CD14-positive monocyte (primary cell): Measurements from ENCODE around the gene UBAP1L. TPM values are rescaled to one million over a fixed set of nuclear protein-coding genes. Genes with fewer than 3 reads are reported as not detected.

ENCODE experiments used
- DNase-seq, 3 donors: peaks; one replicate each; pipeline ENCODE4 v3.0.0-alpha.2; 2011 to 2022
- H2AFZ ChIP-seq: 2 replicates; pipeline ENCODE4 v1.6.0; 2012; ENCODE audit warnings: mild to moderate bottlenecking, low read depth, low read length, inconsistent platforms; ENCODE audit not compliant: insufficient read depth, poor library complexity, severe bottlenecking
- H3K27ac ChIP-seq, 2 donors: 1 replicate in 1 of 2; 2 replicates in 1 of 2; pipeline ENCODE4 v1.5.1; 2012 to 2013; ENCODE audit warnings: low read length in 2 of 2, control low read depth in 1 of 2, inconsistent platforms in 1 of 2, low read depth in 1 of 2, mild to moderate bottlenecking in 1 of 2
- H3K27me3 ChIP-seq, 2 donors: one replicate each; pipeline versions ENCODE4 v1.6.0 to v1.6.1; 2011 to 2013; ENCODE audit warnings: low read length in 2 of 2; ENCODE audit not compliant: control insufficient read depth in 2 of 2, insufficient read depth in 2 of 2
- H3K36me3 ChIP-seq, 2 donors: replicated peaks in 1 of 2; 1 replicate in 1 of 2; 2 replicates in 1 of 2; pipeline versions ENCODE4 v1.5.1 to v1.6.1; 2012 to 2013; ENCODE audit warnings: low read length in 2 of 2, control low read depth in 1 of 2, inconsistent platforms in 1 of 2, mild to moderate bottlenecking in 1 of 2; ENCODE audit not compliant: insufficient read depth in 2 of 2, control insufficient read depth in 1 of 2
- H3K4me1 ChIP-seq, 2 donors: 1 replicate in 1 of 2; 2 replicates in 1 of 2; pipeline versions ENCODE4 v1.5.1 to v1.6.1; 2012 to 2013; ENCODE audit warnings: low read length in 2 of 2, control low read depth in 1 of 2, inconsistent platforms in 1 of 2, mild to moderate bottlenecking in 1 of 2, moderate library complexity in 1 of 2; ENCODE audit not compliant: insufficient read depth in 2 of 2, control insufficient read depth in 1 of 2
- H3K4me2 ChIP-seq: replicated peaks from 2 replicates; pipeline ENCODE3; 2012; ENCODE audit warnings: low read length, moderate library complexity, mild to moderate bottlenecking; ENCODE audit not compliant: poor library complexity, severe bottlenecking; ENCODE audit errors: extremely low read depth
- H3K4me3 ChIP-seq, 3 experiments: fragments of 200-600 bp in 1 of 3; sonication (generic) in 1 of 3; replicated peaks in 1 of 3; 1 replicate in 2 of 3; 2 replicates in 1 of 3; pipeline ENCODE4 v1.5.1; 2011 to 2013; ENCODE audit warnings: low read length in 3 of 3, mild to moderate bottlenecking in 3 of 3, control low read depth in 2 of 3, low read depth in 2 of 3, inconsistent platforms in 1 of 3, moderate library complexity in 1 of 3
- H3K79me2 ChIP-seq: 2 replicates; pipeline ENCODE4 v1.6.0; 2012; ENCODE audit warnings: mild to moderate bottlenecking, control low read depth, inconsistent platforms, low read length, moderate library complexity; ENCODE audit not compliant: insufficient read depth
- H3K9ac ChIP-seq: 2 replicates; pipeline ENCODE4 v1.6.0; 2017; ENCODE audit warnings: low read length, mild to moderate bottlenecking; ENCODE audit not compliant: insufficient read depth, poor library complexity, severe bottlenecking
- H3K9me3 ChIP-seq, 2 donors: replicated peaks in 1 of 2; 1 replicate in 1 of 2; 2 replicates in 1 of 2; pipeline versions ENCODE4 v1.5.1 to v1.6.1; 2012 to 2013; ENCODE audit warnings: low read length in 2 of 2, control low read depth in 1 of 2; ENCODE audit not compliant: control insufficient read depth in 1 of 2, insufficient read depth in 1 of 2
- H4K20me1 ChIP-seq: 2 replicates; pipeline ENCODE4 v1.6.0; 2012; ENCODE audit warnings: mild to moderate bottlenecking, low read length, control low read depth, moderate library complexity; ENCODE audit not compliant: insufficient read depth
- H3K27ac Mint-ChIP-seq, 7 donors: one replicate each; pipeline ENCODE4 v1.8.0; 2020; ENCODE audit warnings: mild to moderate bottlenecking in 7 of 7, mixed read lengths in 7 of 7, moderate library complexity in 6 of 7, inconsistent platforms in 2 of 7
- H3K27me3 Mint-ChIP-seq, 3 donors: one replicate each; pipeline ENCODE4 v1.8.0; 2021 to 2022; ENCODE audit warnings: low read depth in 3 of 3, mild to moderate bottlenecking in 3 of 3, mixed read lengths in 3 of 3, moderate library complexity in 3 of 3, inconsistent platforms in 1 of 3
- H3K36me3 Mint-ChIP-seq, 2 donors: one replicate each; pipeline ENCODE4 v1.8.0; 2020; ENCODE audit warnings: mixed read lengths in 2 of 2, inconsistent platforms in 1 of 2, mild to moderate bottlenecking in 1 of 2
- H3K4me1 Mint-ChIP-seq: one replicate; pipeline ENCODE4 v1.8.0; 2020; ENCODE audit warnings: mild to moderate bottlenecking, mixed read lengths
- H3K4me3 Mint-ChIP-seq, 2 donors: one replicate each; pipeline ENCODE4 v1.8.0; 2020; ENCODE audit warnings: mild to moderate bottlenecking in 2 of 2, mixed read lengths in 2 of 2, moderate library complexity in 1 of 2
- H3K9me3 Mint-ChIP-seq, 7 donors: one replicate each; pipeline ENCODE4 v1.8.0; 2020 to 2022; ENCODE audit warnings: mixed read lengths in 7 of 7, mild to moderate bottlenecking in 6 of 7, moderate library complexity in 6 of 7, inconsistent platforms in 2 of 7
- WGBS: methylation state at CpG from one replicate; pipeline ENCODE4 v1.1.5; 2013; ENCODE audit warnings: missing lambda C conversion rate; ENCODE audit not compliant: insufficient coverage; 5-methylcytosine and 5-hydroxymethylcytosine counted together
- intact Hi-C, 2 donors: fragments of 100-400 bp; cut with micrococcal nuclease; formaldehyde crosslinking; loops; one replicate each; pipeline versions ENCODE4 v1.15.0 to v1.15.1; 2023
- polyA plus RNA-seq, 3 donors: library from polyadenylated mRNA; depleted of rRNA in 1 of 3; unstranded in 2 of 3; stranded (reverse) in 1 of 3; fragments of 300-500 nt in 2 of 3; fragments of >200 nt in 1 of 3; fragmentation: Illumina TruSeq in 2 of 3; gene quantifications; 1 replicate in 2 of 3; 2 replicates in 1 of 3; pipeline ENCODE4 v1.2.3, GENCODE V29; 2012 to 2021
- TF ChIP-seq, protein P1 (sequence below): fragments of 200-600 bp; IDR thresholded peaks from one replicate; pipeline ENCODE4 v1.8.0; 2022; ENCODE audit warnings: antibody characterized with exemption, mild to moderate bottlenecking

Gene UBAP1L
- polyA plus RNA-seq, 3 donors, result 4.8 TPM; not detected in 2

GRCh38 chr15:65055201-65055870, 59.7 kb downstream of the UBAP1L start:
- TF ChIP-seq, protein P1, sequence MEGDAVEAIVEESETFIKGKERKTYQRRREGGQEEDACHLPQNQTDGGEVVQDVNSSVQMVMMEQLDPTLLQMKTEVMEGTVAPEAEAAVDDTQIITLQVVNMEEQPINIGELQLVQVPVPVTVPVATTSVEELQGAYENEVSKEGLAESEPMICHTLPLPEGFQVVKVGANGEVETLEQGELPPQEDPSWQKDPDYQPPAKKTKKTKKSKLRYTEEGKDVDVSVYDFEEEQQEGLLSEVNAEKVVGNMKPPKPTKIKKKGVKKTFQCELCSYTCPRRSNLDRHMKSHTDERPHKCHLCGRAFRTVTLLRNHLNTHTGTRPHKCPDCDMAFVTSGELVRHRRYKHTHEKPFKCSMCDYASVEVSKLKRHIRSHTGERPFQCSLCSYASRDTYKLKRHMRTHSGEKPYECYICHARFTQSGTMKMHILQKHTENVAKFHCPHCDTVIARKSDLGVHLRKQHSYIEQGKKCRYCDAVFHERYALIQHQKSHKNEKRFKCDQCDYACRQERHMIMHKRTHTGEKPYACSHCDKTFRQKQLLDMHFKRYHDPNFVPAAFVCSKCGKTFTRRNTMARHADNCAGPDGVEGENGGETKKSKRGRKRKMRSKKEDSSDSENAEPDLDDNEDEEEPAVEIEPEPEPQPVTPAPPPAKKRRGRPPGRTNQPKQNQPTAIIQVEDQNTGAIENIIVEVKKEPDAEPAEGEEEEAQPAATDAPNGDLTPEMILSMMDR, result no peak
- H3K9me3 Mint-ChIP-seq, result peaks cover 0 to 1% (median 0%) of the 10 kb centered on the region in 7 donors
- Histone ChIP-seq H3K27ac (no peak overlapping the region), H3K4me1 (peaks cover 0 to 1% of the 10 kb centered on the region in 2 donors), H3K79me2 (no peaks in the 10 kb centered on the region), H2AFZ (no peak overlapping the region), H3K9me3 (no peaks in the 10 kb centered on the region), H4K20me1 (no peaks in the 10 kb centered on the region), H3K36me3 (no peaks in the 10 kb centered on the region), H3K4me3 (no peak overlapping the region), H3K4me2 (no peak overlapping the region), H3K9ac (no peak overlapping the region), H3K27me3 (no peaks in the 10 kb centered on the region)
- WGBS, result 27% methylated on average over 3 of the region's 6 CpGs
- intact Hi-C loops, result loop anchor here in 1 of 2 donors (10.0 kb wide), 1 partner anchor 239 kb away; the partner anchor contains the start of gene RNU5A-1
- H3K27me3 Mint-ChIP-seq, result peaks cover 6 to 16% (median 7%) of the 10 kb centered on the region in 3 donors
- no peak for DNase-seq
- no peaks in the 10 kb centered on the region for H3K36me3 Mint-ChIP-seq
- no peak overlapping the region for H3K27ac Mint-ChIP-seq
- H3K4me1 Mint-ChIP-seq, result peaks cover 2% of the 10 kb centered on the region
- H3K4me3 Mint-ChIP-seq, result no peak overlapping the region

- peaks cover 0 to 3% (median 0%) of the 10 kb centered on the region in 7 donors for H3K9me3 Mint-ChIP-seq
- no peak overlapping the region for H3K4me3 Mint-ChIP-seq
- peaks cover 4 to 9% of the 10 kb centered on the region in 2 donors for H3K4me1 ChIP-seq
- peak; percentile 27 to 48 (median 39) for DNase-seq
- no peak overlapping the region for H3K9ac ChIP-seq
- H3K79me2 ChIP-seq, result no peaks in the 10 kb centered on the region
- H3K9me3 ChIP-seq, result no peaks in the 10 kb centered on the region
- no peaks in the 10 kb centered on the region for H3K36me3 ChIP-seq
- no peak overlapping the region for H3K27ac ChIP-seq
- H3K27me3 ChIP-seq, result no peaks in the 10 kb centered on the region
- WGBS, result 79% methylated on average over 26 of the region's 26 CpGs
- intact Hi-C loops, result loop anchor here in 1 of 2 donors (10.0 kb wide), 1 partner anchor 240 kb away; the partner anchor contains the start of gene RNU5A-1
- H2AFZ ChIP-seq, result peak overlapping the region; percentile 2
- H3K4me2 ChIP-seq, result no peak overlapping the region
- peaks cover 10% of the 10 kb centered on the region for H3K4me1 Mint-ChIP-seq
- TF ChIP-seq, protein P1, result peak; percentile 79
- peaks cover 7 to 24% (median 9%) of the 10 kb centered on the region in 3 donors for H3K27me3 Mint-ChIP-seq
- no peaks in the 10 kb centered on the region for H4K20me1 ChIP-seq
- H3K36me3 Mint-ChIP-seq, result no peaks in the 10 kb centered on the region
- peak overlapping the region in 1 of 7 donors; percentile 13 for H3K27ac Mint-ChIP-seq
- H3K4me3 ChIP-seq, result no peak overlapping the region
These were observed 60.4 kb downstream of the UBAP1L start for GRCh38 chr15:65054333-65055200.
